B cell (primary cell): ENCODE results near the gene PRDM11. TPM values are rescaled to one million over a fixed set of nuclear protein-coding genes. Genes with fewer than 3 reads are reported as not detected.

Source experiments
- ATAC-seq: fragments of 200-7000 bp; cut with Tn5 transposase; one replicate; pipeline ENCODE4 v1.10.0; 2021; ENCODE audit warnings: low read depth, mild to moderate bottlenecking, moderate number of reproducible peaks, moderate library complexity
- CTCF ChIA-PET: fragments of 350-600 bp; sonication (Branson Sonifier 250); formaldehyde crosslinking; loops from one replicate; lab custom pipeline; 2021; ENCODE audit warnings: antibody characterized with exemption, inconsistent platforms; lab: Charles Lee
- POLR2A ChIA-PET: fragments of 350-600 bp; sonication (Branson Sonifier 250); formaldehyde crosslinking; loops from one replicate; lab custom pipeline; 2021; ENCODE audit warnings: antibody characterized with exemption; lab: Charles Lee
- DNase-seq: peaks from one replicate; pipeline ENCODE4 v3.0.0; 2013
- H2AFZ ChIP-seq: 2 replicates; pipeline ENCODE4 v1.6.1; 2012; ENCODE audit warnings: mild to moderate bottlenecking, low read depth, low read length; ENCODE audit not compliant: insufficient read depth, poor library complexity, severe bottlenecking
- H3K27ac ChIP-seq, 2 donors: 1 replicate in 1 of 2; 2 replicates in 1 of 2; pipeline ENCODE4 v1.5.1; 2012 to 2013; ENCODE audit warnings: low read length in 2 of 2, mild to moderate bottlenecking in 2 of 2, moderate library complexity in 1 of 2
- H3K27me3 ChIP-seq, 4 experiments: fragments of 200-600 bp in 1 of 4; sonication (generic) in 1 of 4; replicated peaks in 1 of 4; 1 replicate in 2 of 4; 2 replicates in 2 of 4; pipeline versions ENCODE4 v1.6.1 to v1.7.0; 2013 to 2016; ENCODE audit warnings: low read length in 3 of 4, mild to moderate bottlenecking in 2 of 4, mixed read lengths in 1 of 4, moderate library complexity in 1 of 4; ENCODE audit not compliant: insufficient read depth in 4 of 4, control insufficient read depth in 3 of 4; ENCODE audit errors: control extremely low read depth in 1 of 4
- H3K36me3 ChIP-seq, 2 experiments: replicated peaks in 1 of 2; 1 replicate in 1 of 2; 2 replicates in 1 of 2; pipeline versions ENCODE4 v1.6.1 to v1.7.1; 2013; ENCODE audit warnings: low read length in 1 of 2; ENCODE audit not compliant: insufficient read depth in 2 of 2, control insufficient read depth in 1 of 2; ENCODE audit errors: control extremely low read depth in 1 of 2, extremely low read depth in 1 of 2
- H3K4me1 ChIP-seq, 2 donors: fragments of 200-600 bp in 1 of 2; sonication (generic) in 1 of 2; 1 replicate in 1 of 2; 2 replicates in 1 of 2; pipeline versions ENCODE4 v1.5.1 to v1.6.1; 2013 to 2017; ENCODE audit warnings: low read length in 2 of 2; ENCODE audit not compliant: control insufficient read depth in 2 of 2, insufficient read depth in 2 of 2
- H3K4me2 ChIP-seq: replicated peaks from 2 replicates; pipeline ENCODE3; 2012; ENCODE audit warnings: mild to moderate bottlenecking, low read depth, low read length; ENCODE audit not compliant: poor library complexity, severe bottlenecking
- H3K4me3 ChIP-seq, 5 experiments: fragments of 200-600 bp in 1 of 5; sonication (generic) in 1 of 5; 1 replicate in 3 of 5; 2 replicates in 2 of 5; pipeline versions ENCODE4 v1.5.1 to v1.7.0; 2011 to 2016; ENCODE audit warnings: low read length in 4 of 5, mild to moderate bottlenecking in 4 of 5, low read depth in 2 of 5, control low read depth in 1 of 5, moderate library complexity in 1 of 5; ENCODE audit not compliant: insufficient read depth in 1 of 5; ENCODE audit errors: control extremely low read depth in 1 of 5, extremely low read depth in 1 of 5
- H3K79me2 ChIP-seq: fragments of 200-600 bp; sonication (generic); one replicate; pipeline ENCODE4 v1.6.0; 2016; ENCODE audit warnings: low read length; ENCODE audit not compliant: control insufficient read depth, insufficient read depth
- H3K9ac ChIP-seq: fragments of 200-600 bp; sonication (generic); 2 replicates; pipeline ENCODE4 v1.6.1; 2017; ENCODE audit warnings: mild to moderate bottlenecking, low read length, moderate library complexity
- H3K9me3 ChIP-seq, 3 donors: one replicate each; pipeline versions ENCODE4 v1.6.1 to v1.7.1; 2013; ENCODE audit warnings: low read length in 2 of 3; ENCODE audit not compliant: control insufficient read depth in 2 of 3, insufficient read depth in 1 of 3; ENCODE audit errors: control extremely low read depth in 1 of 3
- H4K20me1 ChIP-seq: 2 replicates; pipeline ENCODE4 v1.6.0; 2012; ENCODE audit warnings: mild to moderate bottlenecking, low read length; ENCODE audit not compliant: insufficient read depth, control insufficient read depth, poor library complexity, severe bottlenecking
- H3K27ac Mint-ChIP-seq: one replicate; pipeline ENCODE4 v1.8.0; 2021; ENCODE audit warnings: mixed read lengths
- H3K27me3 Mint-ChIP-seq: one replicate; pipeline ENCODE4 v1.8.0; 2021; ENCODE audit warnings: mixed read lengths
- H3K4me1 Mint-ChIP-seq: one replicate; pipeline ENCODE4 v1.8.0; 2021; ENCODE audit warnings: mixed read lengths
- H3K4me3 Mint-ChIP-seq: one replicate; pipeline ENCODE4 v1.8.0; 2021; ENCODE audit warnings: mixed read lengths
- H3K9me3 Mint-ChIP-seq: one replicate; pipeline ENCODE4 v1.8.0; 2022; ENCODE audit warnings: mixed read lengths; ENCODE audit not compliant: insufficient read depth
- CTCF ChIP-seq: fragments of 200-600 bp; IDR thresholded peaks from one replicate; pipeline ENCODE4 v1.8.0; 2022; ENCODE audit warnings: antibody characterized with exemption, mild to moderate bottlenecking
- EZH2 ChIP-seq: IDR thresholded peaks from 2 replicates; pipeline ENCODE4 v1.6.1; 2012; ENCODE audit warnings: borderline replicate concordance, low read depth, mild to moderate bottlenecking, moderate library complexity, low read length; ENCODE audit not compliant: insufficient read depth, poor library complexity, severe bottlenecking
- WGBS: methylation state at CpG from one replicate; pipeline ENCODE4 v1.1.5; 2013; ENCODE audit warnings: missing lambda C conversion rate; ENCODE audit not compliant: insufficient coverage; 5-methylcytosine and 5-hydroxymethylcytosine counted together
- intact Hi-C: fragments of 100-400 bp; cut with micrococcal nuclease; formaldehyde crosslinking; loops from one replicate; pipeline ENCODE4 v1.10.0; 2022
- polyA plus RNA-seq: library from polyadenylated mRNA; depleted of rRNA; stranded (reverse); fragments of >200 nt; gene quantifications from 2 replicates; pipeline ENCODE4 v1.2.3, GENCODE V29; 2012
- total RNA-seq, 2 donors: library from RNA; stranded (reverse); fragments of 120-200 nt in 1 of 2; gene quantifications; 1 replicate in 1 of 2; 2 replicates in 1 of 2; pipeline versions ENCODE4 v1.2.3 to v1.2.4, GENCODE V29; 2013 to 2022

Gene PRDM11
- total and polyA plus RNA-seq, 2 donors (not counting 1 experiment from before 2014, with no cell fraction given), result 9.5 to 26.2 TPM

GRCh38 chr11:45182902-45183301 lies 36.5 kb downstream of the PRDM11 start:
- H3K4me3 ChIP-seq, result no peak overlapping the region
- Mint-ChIP-seq H3K4me3 (no peak overlapping the region), H3K9me3 (no peaks in the 10 kb centered on the region), H3K27ac (no peak overlapping the region), H3K4me1 (peaks cover 22% of the 10 kb centered on the region), H3K27me3 (peaks cover 12% of the 10 kb centered on the region)
- H3K4me2 ChIP-seq, result no peak overlapping the region
- peaks cover 0 to 12% (median 5%) of the 10 kb centered on the region in 4 experiments for H3K27me3 ChIP-seq
- DNase-seq (no peak), ATAC-seq (no peak)
- no peaks in the 10 kb centered on the region for H3K9me3 ChIP-seq
- H3K4me1 ChIP-seq, result peaks cover 8 to 18% of the 10 kb centered on the region in 2 donors
- peaks cover 6% of the 10 kb centered on the region for H3K79me2 ChIP-seq
- no peak overlapping the region for H2AFZ ChIP-seq
- WGBS, result 96% methylated on average over 13 of the region's 14 CpGs
- no peak overlapping the region for H3K27ac ChIP-seq
- no peak for TF ChIP-seq CTCF
- no peak for TF ChIP-seq EZH2
- H3K36me3 ChIP-seq, result peaks cover 0 to 44% of the 10 kb centered on the region in 2 experiments
- peaks cover 34% of the 10 kb centered on the region for H4K20me1 ChIP-seq
- intact Hi-C loops, result no loop called here
- ChIA-PET CTCF (interaction anchor here (0.7 kb wide), 1 partner anchor 67 kb away, joined by 3 read pairs; no protein-coding TSS in a partner anchor), POLR2A (no interaction called here)
- no peak overlapping the region for H3K9ac ChIP-seq

- no peak overlapping the region for H3K4me3 ChIP-seq
- H4K20me1 ChIP-seq, result peaks cover 20% of the 10 kb centered on the region
- Mint-ChIP-seq H3K27ac (no peak overlapping the region), H3K4me3 (no peak overlapping the region), H3K27me3 (peaks cover 3% of the 10 kb centered on the region), H3K9me3 (no peaks in the 10 kb centered on the region), H3K4me1 (peaks cover 7% of the 10 kb centered on the region)
- CTCF ChIA-PET, result interaction anchor here (1.2 kb wide), 2 partner anchors 18 to 103 kb away, joined by 3 read pairs; no protein-coding TSS in a partner anchor
- POLR2A ChIA-PET, result no interaction called here
- H3K4me1 ChIP-seq, result peaks cover 5 to 9% of the 10 kb centered on the region in 2 donors
- ATAC-seq, result no peak
- TF ChIP-seq EZH2, result no peak
- no peak for TF ChIP-seq CTCF
- intact Hi-C loops, result no loop called here
- no peak overlapping the region for H3K4me2 ChIP-seq
- no peak overlapping the region for H3K27ac ChIP-seq
- peaks cover 0 to 47% of the 10 kb centered on the region in 2 experiments for H3K36me3 ChIP-seq
- H3K79me2 ChIP-seq, result peaks cover 2% of the 10 kb centered on the region
- no peak overlapping the region for H3K9ac ChIP-seq
- H3K27me3 ChIP-seq, result peaks cover 0 to 4% (median 2%) of the 10 kb centered on the region in 4 experiments
- H2AFZ ChIP-seq, result no peak overlapping the region
- WGBS, result 98% methylated on average over 2 of the region's 2 CpGs
- H3K9me3 ChIP-seq, result no peaks in the 10 kb centered on the region
- DNase-seq, result no peak
Measured at GRCh38 chr11:45184640-45185039, 38.2 kb downstream of the PRDM11 start.
